Endothelial cell of umbilical vein (primary cell): Measurements from ENCODE around the gene SLC25A26. TPM values are rescaled to one million over a fixed set of nuclear protein-coding genes. Genes with fewer than 3 reads are reported as not detected.

Source experiments
- BruUV-seq: library from RNA; stranded (reverse); fragments of 400-500 nt; replicated peaks from 2 replicates; lab custom pipeline; 2021; lab: Mats Ljungman, UMichigan
- CTCF ChIA-PET: fragments of 300-600, 350-600 bp; sonication (Branson Sonifier 250); formaldehyde crosslinking; loops from one replicate; lab custom pipeline; 2021; ENCODE audit warnings: antibody characterized with exemption, inconsistent platforms; lab: Charles Lee
- POLR2A ChIA-PET: fragments of 300-600, 350-600 bp; sonication (Branson Sonifier 250); formaldehyde crosslinking; loops from one replicate; lab custom pipeline; 2021; ENCODE audit warnings: antibody characterized with exemption, inconsistent platforms; lab: Charles Lee
- DNase-seq: peaks from one replicate; pipeline ENCODE4 v3.0.0-alpha.2; 2011; ENCODE audit warnings: low read depth, low spot score
- FAIRE-seq: peaks from 2 replicates; lab custom pipeline; 2011; peaks lifted over from hg19 to GRCh38; lab: Jason Lieb, UNC
- H2AFZ ChIP-seq: 2 replicates; pipeline ENCODE4 v1.6.0; 2012; ENCODE audit warnings: low read depth, low read length, control low read depth, inconsistent platforms
- H3K27ac ChIP-seq: 2 replicates; pipeline ENCODE4 v1.5.1; 2011; ENCODE audit warnings: low read depth, mild to moderate bottlenecking, control low read depth, low read length, moderate library complexity; ENCODE audit not compliant: insufficient read depth
- H3K27me3 ChIP-seq, 2 experiments: 2 replicates each; pipeline versions ENCODE4 v1.6.0 to v1.6.1; 2011; ENCODE audit warnings: low read length in 2 of 2, mixed read lengths in 1 of 2; ENCODE audit not compliant: control insufficient read depth in 2 of 2, insufficient read depth in 2 of 2
- H3K36me3 ChIP-seq, 2 experiments: 2 replicates in 1 of 2; 3 replicates in 1 of 2; pipeline ENCODE4 v1.5.1; 2011; ENCODE audit warnings: low read length in 2 of 2, mild to moderate bottlenecking in 1 of 2, moderate library complexity in 1 of 2; ENCODE audit not compliant: control insufficient read depth in 2 of 2, insufficient read depth in 2 of 2; ENCODE audit errors: extremely low read depth in 1 of 2
- H3K4me1 ChIP-seq: 3 replicates; pipeline ENCODE4 v1.5.1; 2011; ENCODE audit warnings: mild to moderate bottlenecking, low read length; ENCODE audit not compliant: control insufficient read depth, insufficient read depth; ENCODE audit errors: extremely low read depth
- H3K4me2 ChIP-seq: 2 replicates; pipeline ENCODE4 v1.6.1; 2011; ENCODE audit warnings: low read length, control low read depth, mixed read lengths; ENCODE audit not compliant: insufficient read depth
- H3K4me3 ChIP-seq, 3 experiments: fragments of 200-600 bp in 1 of 3; sonication (generic), shearing (Covaris generic) in 1 of 3; replicated peaks in 1 of 3; 2 replicates each; pipeline ENCODE4 v1.5.1; 2011 to 2016; ENCODE audit warnings: control low read depth in 3 of 3, low read length in 3 of 3, mild to moderate bottlenecking in 2 of 3, inconsistent platforms in 1 of 3, low read depth in 1 of 3, moderate library complexity in 1 of 3; ENCODE audit not compliant: insufficient read depth in 1 of 3
- H3K79me2 ChIP-seq: 2 replicates; pipeline ENCODE4 v1.6.0; 2012; ENCODE audit warnings: low read length, inconsistent platforms; ENCODE audit not compliant: control insufficient read depth, insufficient read depth
- H3K9ac ChIP-seq: replicated peaks from 2 replicates; pipeline ENCODE3; 2011; ENCODE audit warnings: low read length, control low read depth; ENCODE audit not compliant: insufficient read depth; ENCODE audit errors: extremely low read depth
- H3K9me1 ChIP-seq: replicated peaks from 3 replicates; pipeline ENCODE4 v1.6.0; 2011; ENCODE audit warnings: mild to moderate bottlenecking, low read length; ENCODE audit not compliant: control insufficient read depth, insufficient read depth; ENCODE audit errors: extremely low read depth
- H3K9me3 ChIP-seq: replicated peaks from 2 replicates; pipeline ENCODE4 v1.5.1; 2012; ENCODE audit warnings: low read length, inconsistent platforms; ENCODE audit not compliant: control insufficient read depth, insufficient read depth
- H4K20me1 ChIP-seq: replicated peaks from 2 replicates; pipeline ENCODE3; 2011; ENCODE audit warnings: mild to moderate bottlenecking, low read length; ENCODE audit not compliant: control insufficient read depth, insufficient read depth; ENCODE audit errors: extremely low read depth
- EZH2 ChIP-seq: IDR thresholded peaks from 2 replicates; pipeline ENCODE4 v1.6.1; 2012; ENCODE audit warnings: borderline replicate concordance, low read depth, mild to moderate bottlenecking, moderate library complexity, low read length, inconsistent platforms; ENCODE audit not compliant: severe bottlenecking
- FOS ChIP-seq: IDR thresholded peaks from 2 replicates; pipeline ENCODE4 v1.6.1; 2011; ENCODE audit warnings: mild to moderate bottlenecking, low read length, moderate library complexity, borderline replicate concordance; ENCODE audit not compliant: insufficient read depth
- GATA2 ChIP-seq: IDR thresholded peaks from 2 replicates; pipeline ENCODE4 v1.7.0; 2011; ENCODE audit warnings: low read depth, mild to moderate bottlenecking, moderate library complexity, mixed read lengths, low read length; ENCODE audit not compliant: insufficient read length, insufficient read depth
- JUN ChIP-seq: IDR thresholded peaks from 2 replicates; pipeline ENCODE4 v1.6.1; 2011; ENCODE audit warnings: borderline replicate concordance, low read depth; ENCODE audit not compliant: insufficient read length, insufficient read depth
- MYC ChIP-seq: IDR thresholded peaks from one replicate; pipeline ENCODE4 v1.6.1; 2011; ENCODE audit warnings: mild to moderate bottlenecking, low read depth, low read length
- POLR2A ChIP-seq: IDR thresholded peaks from 2 replicates; pipeline ENCODE4 v1.6.1; 2012; ENCODE audit warnings: low read depth, mild to moderate bottlenecking, control low read depth, low read length
- POLR2AphosphoS5 ChIP-seq: IDR thresholded peaks from 2 replicates; pipeline ENCODE4 v1.6.1; 2012; ENCODE audit warnings: low read depth, mild to moderate bottlenecking, control low read depth, low read length, moderate library complexity; ENCODE audit not compliant: insufficient read depth
- dilution Hi-C: fragments of 300-500 bp; cut with MboI; formaldehyde crosslinking; loops from one replicate; pipeline ENCODE4 v1.15.0; 2019; ENCODE audit warnings: low sequenced_read_pairs; ENCODE audit not compliant: extremely low pct_ligation_motif_present
- intact Hi-C: fragments of 100-400 bp; cut with micrococcal nuclease; formaldehyde crosslinking; loops from one replicate; pipeline ENCODE4 v1.10.0; 2022
- polyA plus RNA-seq, 4 experiments: library from polyadenylated mRNA; depleted of rRNA in 3 of 4; stranded (reverse) in 3 of 4; unstranded in 1 of 4; fragments of >200 nt; gene quantifications; 2 replicates each; pipeline versions ENCODE4 v1.2.1 to v1.2.3, GENCODE V29; 2011 to 2012; ENCODE audit warnings: missing spikeins in 1 of 4
- total RNA-seq: library from RNA; stranded (reverse); gene quantifications from 2 replicates; pipeline ENCODE4 v1.2.3, GENCODE V29; 2021
- TF ChIP-seq, protein P1 (sequence below): IDR thresholded peaks from 2 replicates; pipeline ENCODE4 v1.6.1; 2011; ENCODE audit not compliant: insufficient read depth, insufficient read length
- TF ChIP-seq, protein P2 (sequence below), 2 donors: IDR thresholded peaks; 1 replicate in 1 of 2; 2 replicates in 1 of 2; pipeline ENCODE4 v1.5.1; 2011; ENCODE audit warnings: low read length in 2 of 2, mild to moderate bottlenecking in 2 of 2, moderate library complexity in 2 of 2, control low read depth in 1 of 2, inconsistent platforms in 1 of 2, low read depth in 1 of 2; ENCODE audit not compliant: insufficient read depth in 1 of 2; ENCODE audit errors: extremely low read depth in 1 of 2

The SLC25A26 gene
- total and polyA plus RNA-seq, 2 donors (not counting 3 experiments of a cell fraction or from before 2014, with no cell fraction given): 11.8 to 23.5 TPM

DNA sequence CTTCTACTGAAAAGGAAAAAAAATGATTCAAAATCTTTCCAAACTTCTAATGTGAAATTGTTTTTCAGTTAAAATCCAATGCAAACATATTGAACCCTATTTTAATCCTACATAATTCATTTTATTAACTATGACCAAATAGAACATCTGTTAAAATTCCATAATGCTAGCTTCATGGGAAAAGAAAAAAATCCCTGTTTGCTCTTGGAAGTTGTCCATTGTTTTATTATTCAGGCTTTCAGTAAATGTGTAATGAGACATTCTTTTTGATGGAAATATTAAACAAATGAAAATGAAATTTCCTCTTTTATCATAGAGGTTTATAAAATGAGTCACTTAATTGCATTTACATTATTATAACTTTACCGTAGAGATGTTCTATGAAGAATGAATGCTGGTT, 49.5 kb downstream of the SLC25A26 start:
- Histone ChIP-seq H3K36me3 (no peaks in the 10 kb centered on the region), H3K9ac (no peak overlapping the region), H3K4me1 (no peaks in the 10 kb centered on the region), H3K4me2 (no peak overlapping the region), H3K9me1 (no peaks in the 10 kb centered on the region), H3K27ac (no peak overlapping the region), H3K79me2 (no peaks in the 10 kb centered on the region), H3K9me3 (no peaks in the 10 kb centered on the region), H3K4me3 (no peak overlapping the region), H3K27me3 (no peaks in the 10 kb centered on the region), H4K20me1 (no peaks in the 10 kb centered on the region), H2AFZ (no peak overlapping the region)
- CTCF ChIA-PET: interaction anchor here (0.6 to 4.9 kb wide), 7 partner anchors 16 to 553 kb away, joined by 3 to 30 read pairs (median 4); no protein-coding TSS in a partner anchor
- no TSS peak for BruUV-seq
- TF ChIP-seq MYC (no peak), EZH2 (no peak), POLR2A (no peak), GATA2 (no peak), FOS (no peak), POLR2AphosphoS5 (no peak), JUN (no peak)
- TF ChIP-seq, protein P1, sequence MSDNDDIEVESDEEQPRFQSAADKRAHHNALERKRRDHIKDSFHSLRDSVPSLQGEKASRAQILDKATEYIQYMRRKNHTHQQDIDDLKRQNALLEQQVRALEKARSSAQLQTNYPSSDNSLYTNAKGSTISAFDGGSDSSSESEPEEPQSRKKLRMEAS: no peak
- TF ChIP-seq, protein P2, sequence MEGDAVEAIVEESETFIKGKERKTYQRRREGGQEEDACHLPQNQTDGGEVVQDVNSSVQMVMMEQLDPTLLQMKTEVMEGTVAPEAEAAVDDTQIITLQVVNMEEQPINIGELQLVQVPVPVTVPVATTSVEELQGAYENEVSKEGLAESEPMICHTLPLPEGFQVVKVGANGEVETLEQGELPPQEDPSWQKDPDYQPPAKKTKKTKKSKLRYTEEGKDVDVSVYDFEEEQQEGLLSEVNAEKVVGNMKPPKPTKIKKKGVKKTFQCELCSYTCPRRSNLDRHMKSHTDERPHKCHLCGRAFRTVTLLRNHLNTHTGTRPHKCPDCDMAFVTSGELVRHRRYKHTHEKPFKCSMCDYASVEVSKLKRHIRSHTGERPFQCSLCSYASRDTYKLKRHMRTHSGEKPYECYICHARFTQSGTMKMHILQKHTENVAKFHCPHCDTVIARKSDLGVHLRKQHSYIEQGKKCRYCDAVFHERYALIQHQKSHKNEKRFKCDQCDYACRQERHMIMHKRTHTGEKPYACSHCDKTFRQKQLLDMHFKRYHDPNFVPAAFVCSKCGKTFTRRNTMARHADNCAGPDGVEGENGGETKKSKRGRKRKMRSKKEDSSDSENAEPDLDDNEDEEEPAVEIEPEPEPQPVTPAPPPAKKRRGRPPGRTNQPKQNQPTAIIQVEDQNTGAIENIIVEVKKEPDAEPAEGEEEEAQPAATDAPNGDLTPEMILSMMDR (IDR thresholded peaks at IDR 0.05; ENCODE audit: extremely low read depth in 1 of 2, insufficient read depth in 1 of 2, low read depth in 1 of 2, low read length in 2 of 2): no peak
- DNase-seq (no peak), FAIRE-seq (peak; percentile 40)
- intact Hi-C loops: no loop called here
- dilution Hi-C loops: no loop called here
- POLR2A ChIA-PET: no interaction called here
